ENCODE measurements around the gene AHCYL1.

GRCh38 chr1:109994654-109995053 is 10.1 kb downstream of the AHCYL1 start:
- TF ChIP-seq GATA2 (IDR thresholded peaks at IDR 0.05; ENCODE audit: low read depth, low read length) (no peak), GATA3 (IDR thresholded peaks at IDR 0.05; ENCODE audit: low read depth, low read length) (no peak)
